GM23338 (cell line): ENCODE results near the gene SMG6.
"Not testable (repeated sequence)": the region's sequence is repeated elsewhere in the genome, so short reads cannot be mapped to it uniquely, and the experiment has no call there.

Experiments used
- CREB1 ChIP-seq: fragments of 250-450 bp; sonication (Bioruptor Pico); IDR thresholded peaks from 2 replicates; pipeline ENCODE4 v1.5.0; 2020; ENCODE audit warnings: low read depth, mild to moderate bottlenecking, moderate library complexity
- EZH2 ChIP-seq: fragments of 200-600 bp; sonication (generic); IDR thresholded peaks from one replicate; pipeline ENCODE4 v1.8.0; 2017; ENCODE audit warnings: antibody characterized with exemption, mild to moderate bottlenecking, low read depth; ENCODE audit not compliant: unreplicated experiment
- EZH2phosphoT487 ChIP-seq: fragments of 200-600 bp; sonication (generic); IDR thresholded peaks from one replicate; pipeline ENCODE4 v1.8.1; 2018; ENCODE audit warnings: antibody characterized with exemption; ENCODE audit not compliant: unreplicated experiment
- JUNB ChIP-seq: IDR thresholded peaks from one replicate; pipeline ENCODE4 v1.6.1; 2016; ENCODE audit warnings: antibody characterized with exemption; ENCODE audit not compliant: unreplicated experiment
- NANOG ChIP-seq: IDR thresholded peaks from 2 replicates; pipeline ENCODE4 v1.6.1; 2016; ENCODE audit warnings: antibody characterized with exemption, borderline replicate concordance
- POLR2AphosphoS5 ChIP-seq: IDR thresholded peaks from 2 replicates; pipeline ENCODE4 v1.6.1; 2016; ENCODE audit warnings: antibody characterized with exemption, low read depth
- STAT1 ChIP-seq: IDR thresholded peaks from one replicate; pipeline ENCODE4 v1.6.1; 2016; ENCODE audit warnings: antibody characterized with exemption; ENCODE audit not compliant: unreplicated experiment
- ZNF114 ChIP-seq: fragments of 250-450 bp; sonication (Bioruptor Pico); IDR thresholded peaks from 2 replicates; pipeline ENCODE4 v1.5.0; 2020; ENCODE audit warnings: mild to moderate bottlenecking, moderate library complexity
- ZNF331 ChIP-seq: fragments of 250-450 bp; sonication (Bioruptor Pico); IDR thresholded peaks from 2 replicates; pipeline ENCODE4 v1.5.0; 2020; ENCODE audit warnings: low read depth, mild to moderate bottlenecking, moderate library complexity
- TF ChIP-seq, protein P1 (sequence below), 2 experiments: fragments of 200-600 bp in 1 of 2; sonication (generic) in 1 of 2; conservative IDR thresholded peaks; 2 replicates each; pipeline versions ENCODE4 v1.5.1 to v1.6.1; 2016 to 2017; ENCODE audit warnings: antibody characterized with exemption in 2 of 2, low read depth in 2 of 2, mild to moderate bottlenecking in 2 of 2, moderate library complexity in 1 of 2
- TF ChIP-seq, protein P2 (sequence below): IDR thresholded peaks from 2 replicates; pipeline ENCODE4 v1.6.1; 2016; ENCODE audit warnings: antibody characterized with exemption
- TF ChIP-seq, protein P3 (sequence below): IDR thresholded peaks from one replicate; pipeline ENCODE4 v1.6.1; 2018; ENCODE audit warnings: antibody characterized with exemption; ENCODE audit not compliant: unreplicated experiment
- TF ChIP-seq, protein P4 (sequence below): fragments of 250-450 bp; sonication (Bioruptor Pico); IDR thresholded peaks from 2 replicates; pipeline ENCODE4 v1.5.0; 2020; ENCODE audit warnings: mild to moderate bottlenecking, moderate library complexity

DNA sequence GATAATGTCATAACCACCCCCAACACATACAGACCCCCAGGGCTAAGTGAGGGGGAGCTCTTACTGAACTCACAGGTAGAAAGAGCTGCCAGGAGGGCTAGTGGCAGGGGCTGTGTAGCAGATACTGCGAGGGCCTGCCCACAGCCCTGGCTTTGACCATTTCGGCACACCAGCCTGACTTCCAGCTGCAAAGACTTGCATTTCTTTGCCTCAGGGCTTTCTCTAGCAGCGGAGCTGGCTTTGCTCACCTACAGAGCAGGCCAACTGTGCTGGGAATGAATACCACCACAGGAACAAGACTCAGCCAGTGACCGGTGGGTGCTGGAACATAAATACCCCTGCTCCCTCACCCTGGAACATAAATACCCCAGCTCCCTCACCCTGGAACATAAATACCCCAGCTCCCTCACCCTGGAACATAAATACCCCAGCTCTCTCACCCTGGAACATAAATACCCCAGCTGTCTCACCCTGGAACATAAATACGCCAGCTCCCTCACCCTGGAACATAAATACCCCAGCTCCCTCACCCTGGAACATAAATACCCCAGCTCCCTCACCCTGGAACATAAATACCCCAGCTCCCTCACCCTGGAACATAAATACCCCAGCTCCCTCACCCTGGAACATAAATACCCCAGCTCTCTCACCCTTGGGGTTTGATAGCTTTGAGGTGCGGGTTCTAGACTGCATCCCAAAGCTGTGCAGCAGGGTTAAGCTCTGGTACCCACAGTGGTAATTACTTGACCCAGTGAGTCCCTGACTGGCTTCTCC is 290.2 kb downstream of the SMG6 start:
- TF ChIP-seq, protein P1, sequence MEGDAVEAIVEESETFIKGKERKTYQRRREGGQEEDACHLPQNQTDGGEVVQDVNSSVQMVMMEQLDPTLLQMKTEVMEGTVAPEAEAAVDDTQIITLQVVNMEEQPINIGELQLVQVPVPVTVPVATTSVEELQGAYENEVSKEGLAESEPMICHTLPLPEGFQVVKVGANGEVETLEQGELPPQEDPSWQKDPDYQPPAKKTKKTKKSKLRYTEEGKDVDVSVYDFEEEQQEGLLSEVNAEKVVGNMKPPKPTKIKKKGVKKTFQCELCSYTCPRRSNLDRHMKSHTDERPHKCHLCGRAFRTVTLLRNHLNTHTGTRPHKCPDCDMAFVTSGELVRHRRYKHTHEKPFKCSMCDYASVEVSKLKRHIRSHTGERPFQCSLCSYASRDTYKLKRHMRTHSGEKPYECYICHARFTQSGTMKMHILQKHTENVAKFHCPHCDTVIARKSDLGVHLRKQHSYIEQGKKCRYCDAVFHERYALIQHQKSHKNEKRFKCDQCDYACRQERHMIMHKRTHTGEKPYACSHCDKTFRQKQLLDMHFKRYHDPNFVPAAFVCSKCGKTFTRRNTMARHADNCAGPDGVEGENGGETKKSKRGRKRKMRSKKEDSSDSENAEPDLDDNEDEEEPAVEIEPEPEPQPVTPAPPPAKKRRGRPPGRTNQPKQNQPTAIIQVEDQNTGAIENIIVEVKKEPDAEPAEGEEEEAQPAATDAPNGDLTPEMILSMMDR (conservative IDR thresholded peaks at IDR 0.05; ENCODE audit: low read depth in 2 of 2) = not testable (repeated sequence)
- not testable (repeated sequence) for TF ChIP-seq EZH2; CREB1 (CRISPR knock-in tag); POLR2AphosphoS5; EZH2phosphoT487; NANOG; ZNF331; JUNB; ZNF114 (CRISPR knock-in tag); STAT1
- TF ChIP-seq, protein P2, sequence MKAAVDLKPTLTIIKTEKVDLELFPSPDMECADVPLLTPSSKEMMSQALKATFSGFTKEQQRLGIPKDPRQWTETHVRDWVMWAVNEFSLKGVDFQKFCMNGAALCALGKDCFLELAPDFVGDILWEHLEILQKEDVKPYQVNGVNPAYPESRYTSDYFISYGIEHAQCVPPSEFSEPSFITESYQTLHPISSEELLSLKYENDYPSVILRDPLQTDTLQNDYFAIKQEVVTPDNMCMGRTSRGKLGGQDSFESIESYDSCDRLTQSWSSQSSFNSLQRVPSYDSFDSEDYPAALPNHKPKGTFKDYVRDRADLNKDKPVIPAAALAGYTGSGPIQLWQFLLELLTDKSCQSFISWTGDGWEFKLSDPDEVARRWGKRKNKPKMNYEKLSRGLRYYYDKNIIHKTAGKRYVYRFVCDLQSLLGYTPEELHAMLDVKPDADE = not testable (repeated sequence)
- TF ChIP-seq, protein P3, sequence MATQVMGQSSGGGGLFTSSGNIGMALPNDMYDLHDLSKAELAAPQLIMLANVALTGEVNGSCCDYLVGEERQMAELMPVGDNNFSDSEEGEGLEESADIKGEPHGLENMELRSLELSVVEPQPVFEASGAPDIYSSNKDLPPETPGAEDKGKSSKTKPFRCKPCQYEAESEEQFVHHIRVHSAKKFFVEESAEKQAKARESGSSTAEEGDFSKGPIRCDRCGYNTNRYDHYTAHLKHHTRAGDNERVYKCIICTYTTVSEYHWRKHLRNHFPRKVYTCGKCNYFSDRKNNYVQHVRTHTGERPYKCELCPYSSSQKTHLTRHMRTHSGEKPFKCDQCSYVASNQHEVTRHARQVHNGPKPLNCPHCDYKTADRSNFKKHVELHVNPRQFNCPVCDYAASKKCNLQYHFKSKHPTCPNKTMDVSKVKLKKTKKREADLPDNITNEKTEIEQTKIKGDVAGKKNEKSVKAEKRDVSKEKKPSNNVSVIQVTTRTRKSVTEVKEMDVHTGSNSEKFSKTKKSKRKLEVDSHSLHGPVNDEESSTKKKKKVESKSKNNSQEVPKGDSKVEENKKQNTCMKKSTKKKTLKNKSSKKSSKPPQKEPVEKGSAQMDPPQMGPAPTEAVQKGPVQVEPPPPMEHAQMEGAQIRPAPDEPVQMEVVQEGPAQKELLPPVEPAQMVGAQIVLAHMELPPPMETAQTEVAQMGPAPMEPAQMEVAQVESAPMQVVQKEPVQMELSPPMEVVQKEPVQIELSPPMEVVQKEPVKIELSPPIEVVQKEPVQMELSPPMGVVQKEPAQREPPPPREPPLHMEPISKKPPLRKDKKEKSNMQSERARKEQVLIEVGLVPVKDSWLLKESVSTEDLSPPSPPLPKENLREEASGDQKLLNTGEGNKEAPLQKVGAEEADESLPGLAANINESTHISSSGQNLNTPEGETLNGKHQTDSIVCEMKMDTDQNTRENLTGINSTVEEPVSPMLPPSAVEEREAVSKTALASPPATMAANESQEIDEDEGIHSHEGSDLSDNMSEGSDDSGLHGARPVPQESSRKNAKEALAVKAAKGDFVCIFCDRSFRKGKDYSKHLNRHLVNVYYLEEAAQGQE = not testable (repeated sequence)
- TF ChIP-seq, protein P4, sequence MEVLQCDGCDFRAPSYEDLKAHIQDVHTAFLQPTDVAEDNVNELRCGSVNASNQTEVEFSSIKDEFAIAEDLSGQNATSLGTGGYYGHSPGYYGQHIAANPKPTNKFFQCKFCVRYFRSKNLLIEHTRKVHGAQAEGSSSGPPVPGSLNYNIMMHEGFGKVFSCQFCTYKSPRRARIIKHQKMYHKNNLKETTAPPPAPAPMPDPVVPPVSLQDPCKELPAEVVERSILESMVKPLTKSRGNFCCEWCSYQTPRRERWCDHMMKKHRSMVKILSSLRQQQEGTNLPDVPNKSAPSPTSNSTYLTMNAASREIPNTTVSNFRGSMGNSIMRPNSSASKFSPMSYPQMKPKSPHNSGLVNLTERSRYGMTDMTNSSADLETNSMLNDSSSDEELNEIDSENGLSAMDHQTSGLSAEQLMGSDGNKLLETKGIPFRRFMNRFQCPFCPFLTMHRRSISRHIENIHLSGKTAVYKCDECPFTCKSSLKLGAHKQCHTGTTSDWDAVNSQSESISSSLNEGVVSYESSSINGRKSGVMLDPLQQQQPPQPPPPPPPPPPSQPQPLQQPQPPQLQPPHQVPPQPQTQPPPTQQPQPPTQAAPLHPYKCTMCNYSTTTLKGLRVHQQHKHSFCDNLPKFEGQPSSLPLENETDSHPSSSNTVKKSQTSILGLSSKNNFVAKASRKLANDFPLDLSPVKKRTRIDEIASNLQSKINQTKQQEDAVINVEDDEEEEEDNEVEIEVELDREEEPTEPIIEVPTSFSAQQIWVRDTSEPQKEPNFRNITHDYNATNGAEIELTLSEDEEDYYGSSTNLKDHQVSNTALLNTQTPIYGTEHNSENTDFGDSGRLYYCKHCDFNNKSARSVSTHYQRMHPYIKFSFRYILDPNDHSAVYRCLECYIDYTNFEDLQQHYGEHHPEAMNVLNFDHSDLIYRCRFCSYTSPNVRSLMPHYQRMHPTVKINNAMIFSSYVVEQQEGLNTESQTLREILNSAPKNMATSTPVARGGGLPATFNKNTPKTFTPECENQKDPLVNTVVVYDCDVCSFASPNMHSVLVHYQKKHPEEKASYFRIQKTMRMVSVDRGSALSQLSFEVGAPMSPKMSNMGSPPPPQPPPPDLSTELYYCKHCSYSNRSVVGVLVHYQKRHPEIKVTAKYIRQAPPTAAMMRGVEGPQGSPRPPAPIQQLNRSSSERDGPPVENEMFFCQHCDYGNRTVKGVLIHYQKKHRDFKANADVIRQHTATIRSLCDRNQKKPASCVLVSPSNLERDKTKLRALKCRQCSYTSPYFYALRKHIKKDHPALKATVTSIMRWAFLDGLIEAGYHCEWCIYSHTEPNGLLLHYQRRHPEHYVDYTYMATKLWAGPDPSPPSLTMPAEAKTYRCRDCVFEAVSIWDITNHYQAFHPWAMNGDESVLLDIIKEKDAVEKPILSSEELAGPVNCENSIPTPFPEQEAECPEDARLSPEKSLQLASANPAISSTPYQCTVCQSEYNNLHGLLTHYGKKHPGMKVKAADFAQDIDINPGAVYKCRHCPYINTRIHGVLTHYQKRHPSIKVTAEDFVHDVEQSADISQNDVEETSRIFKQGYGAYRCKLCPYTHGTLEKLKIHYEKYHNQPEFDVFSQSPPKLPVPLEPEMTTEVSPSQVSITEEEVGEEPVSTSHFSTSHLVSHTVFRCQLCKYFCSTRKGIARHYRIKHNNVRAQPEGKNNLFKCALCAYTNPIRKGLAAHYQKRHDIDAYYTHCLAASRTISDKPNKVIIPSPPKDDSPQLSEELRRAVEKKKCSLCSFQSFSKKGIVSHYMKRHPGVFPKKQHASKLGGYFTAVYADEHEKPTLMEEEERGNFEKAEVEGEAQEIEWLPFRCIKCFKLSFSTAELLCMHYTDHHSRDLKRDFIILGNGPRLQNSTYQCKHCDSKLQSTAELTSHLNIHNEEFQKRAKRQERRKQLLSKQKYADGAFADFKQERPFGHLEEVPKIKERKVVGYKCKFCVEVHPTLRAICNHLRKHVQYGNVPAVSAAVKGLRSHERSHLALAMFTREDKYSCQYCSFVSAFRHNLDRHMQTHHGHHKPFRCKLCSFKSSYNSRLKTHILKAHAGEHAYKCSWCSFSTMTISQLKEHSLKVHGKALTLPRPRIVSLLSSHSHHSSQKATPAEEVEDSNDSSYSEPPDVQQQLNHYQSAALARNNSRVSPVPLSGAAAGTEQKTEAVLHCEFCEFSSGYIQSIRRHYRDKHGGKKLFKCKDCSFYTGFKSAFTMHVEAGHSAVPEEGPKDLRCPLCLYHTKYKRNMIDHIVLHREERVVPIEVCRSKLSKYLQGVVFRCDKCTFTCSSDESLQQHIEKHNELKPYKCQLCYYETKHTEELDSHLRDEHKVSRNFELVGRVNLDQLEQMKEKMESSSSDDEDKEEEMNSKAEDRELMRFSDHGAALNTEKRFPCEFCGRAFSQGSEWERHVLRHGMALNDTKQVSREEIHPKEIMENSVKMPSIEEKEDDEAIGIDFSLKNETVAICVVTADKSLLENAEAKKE = not testable (repeated sequence)
